HepG2 (cell line): ENCODE measurements around the gene HEXIM1. TPM values are rescaled to one million over a fixed set of nuclear protein-coding genes. Genes with fewer than 3 reads are reported as not detected.

ENCODE experiments used
- ATAC-seq: fragments of 200-7000 bp; cut with Tn5 transposase; 3 replicates; pipeline ENCODE4 v1.9.1; 2020; ENCODE audit warnings: mild to moderate bottlenecking, moderate library complexity
- BruUV-seq: library from RNA; stranded (reverse); fragments of 400-500 nt; replicated peaks from 2 replicates; lab custom pipeline; 2021; lab: Mats Ljungman, UMichigan
- CTCF ChIA-PET: fragments of 300-600 bp; formaldehyde crosslinking; extraction: SDS; loops from one replicate; lab custom pipeline; 2021; ENCODE audit warnings: low total read pairs, inconsistent platforms, low intra/inter-chr PET ratio; lab: Yijun Ruan, JAX
- POLR2A ChIA-PET: fragments of 350-600 bp; sonication (Branson Sonifier 250); formaldehyde crosslinking; loops from one replicate; lab custom pipeline; 2020; ENCODE audit warnings: antibody characterized with exemption, inconsistent platforms; lab: Yijun Ruan, JAX
- DNase-seq: peaks from one replicate; pipeline ENCODE4 v3.0.0-alpha.2; 2015; ENCODE audit warnings: low spot score
- FAIRE-seq: peaks from 3 replicates; lab custom pipeline; 2011; peaks lifted over from hg19 to GRCh38; lab: Jason Lieb, UNC
- H2AFZ ChIP-seq: one replicate; pipeline ENCODE4 v1.6.1; 2011; ENCODE audit warnings: low read length, inconsistent platforms
- H3K27ac ChIP-seq: fragments of 300-600 bp; 3 replicates; pipeline ENCODE4 v1.8.0; 2011; ENCODE audit warnings: mixed run types, mild to moderate bottlenecking, mixed read lengths, low read length, inconsistent platforms; ENCODE audit not compliant: insufficient read depth; ENCODE audit errors: extremely low read length
- H3K27me3 ChIP-seq, 2 experiments: fragments of 200-600 bp in 1 of 2; 2 replicates in 1 of 2; 3 replicates in 1 of 2; pipeline versions ENCODE4 v1.6.0 to v1.8.0; 2011; ENCODE audit warnings: low read length in 2 of 2, mild to moderate bottlenecking in 2 of 2, moderate library complexity in 2 of 2, inconsistent platforms in 1 of 2; ENCODE audit not compliant: insufficient read depth in 2 of 2, control insufficient read depth in 1 of 2
- H3K36me3 ChIP-seq, 2 experiments: fragments of 200-600 bp in 1 of 2; replicated peaks in 1 of 2; 2 replicates in 1 of 2; 3 replicates in 1 of 2; pipeline versions ENCODE4 v1.5.1 to v1.8.0; 2011; ENCODE audit warnings: low read length in 2 of 2, inconsistent platforms in 1 of 2; ENCODE audit not compliant: insufficient read depth in 2 of 2, control insufficient read depth in 1 of 2
- H3K4me1 ChIP-seq: 2 replicates; pipeline ENCODE4 v1.5.1; 2012; ENCODE audit warnings: low read length, inconsistent platforms; ENCODE audit not compliant: insufficient read depth
- H3K4me2 ChIP-seq: 2 replicates; pipeline ENCODE4 v1.6.0; 2011; ENCODE audit warnings: low read depth, low read length, inconsistent platforms
- H3K4me3 ChIP-seq, 3 experiments: fragments of 200-600 bp in 1 of 3; sonication (generic), shearing (Covaris generic) in 1 of 3; replicated peaks in 1 of 3; 2 replicates each; pipeline ENCODE4 v1.5.1; 2011 to 2016; ENCODE audit warnings: low read length in 3 of 3, inconsistent platforms in 2 of 3, low read depth in 2 of 3, mild to moderate bottlenecking in 2 of 3, control low read depth in 1 of 3, mixed read lengths in 1 of 3; ENCODE audit not compliant: insufficient read depth in 1 of 3
- H3K79me2 ChIP-seq: one replicate; pipeline ENCODE4 v1.6.1; 2011; ENCODE audit warnings: low read length, inconsistent platforms; ENCODE audit not compliant: insufficient read depth
- H3K9ac ChIP-seq: 2 replicates; pipeline ENCODE4 v1.6.0; 2011; ENCODE audit warnings: mild to moderate bottlenecking, low read depth, low read length, inconsistent platforms; ENCODE audit not compliant: insufficient read depth
- H3K9me3 ChIP-seq: 2 replicates; pipeline ENCODE4 v1.5.1; 2012; ENCODE audit warnings: mild to moderate bottlenecking, low read length
- H4K20me1 ChIP-seq: 2 replicates; pipeline ENCODE4 v1.6.0; 2011; ENCODE audit warnings: inconsistent platforms, mild to moderate bottlenecking, low read length, moderate library complexity; ENCODE audit not compliant: insufficient read depth
- AGO2 ChIP-seq: fragments of 200-400 bp; formaldehyde crosslinking; optimal IDR thresholded peaks from 2 replicates; pipeline ENCODE3; 2017; ENCODE audit warnings: mild to moderate bottlenecking, low read depth, low read length, moderate library complexity
- AHR ChIP-seq: IDR thresholded peaks from 2 replicates; pipeline ENCODE4 v1.6.1; 2018; ENCODE audit warnings: missing genetic modification reagents, missing compliant biosample characterization
- FOXA1 ChIP-seq, 2 experiments: fragments of 450-650 bp in 1 of 2; sonication (generic) in 1 of 2; formaldehyde crosslinking in 1 of 2; IDR thresholded peaks; 2 replicates each; pipeline versions ENCODE4 v1.4.0 to v1.6.1; 2016 to 2020; ENCODE audit warnings: missing genetic modification reagents in 1 of 2
- HMG20A ChIP-seq: IDR thresholded peaks from 2 replicates; pipeline ENCODE4 v1.6.1; 2016; ENCODE audit warnings: borderline replicate concordance
- HNRNPL ChIP-seq: fragments of 200-400 bp; formaldehyde crosslinking; IDR thresholded peaks from 2 replicates; pipeline ENCODE4 v1.6.1; 2017; ENCODE audit warnings: mild to moderate bottlenecking, low read depth, low read length
- HNRNPUL1 ChIP-seq: fragments of 200-400 bp; formaldehyde crosslinking; IDR thresholded peaks from 2 replicates; pipeline ENCODE4 v1.6.1; 2017; ENCODE audit warnings: low read depth, mild to moderate bottlenecking, low read length, moderate library complexity
- JUN ChIP-seq: sonication (generic); formaldehyde crosslinking; IDR thresholded peaks from 2 replicates; pipeline ENCODE4 v1.4.0; 2020; ENCODE audit warnings: mild to moderate bottlenecking, missing genetic modification reagents
- KAT2B ChIP-seq: fragments of 150-350 bp; IDR thresholded peaks from 2 replicates; pipeline ENCODE4 v1.6.1; 2014; ENCODE audit warnings: low read depth, low read length, borderline replicate concordance
- KLF13 ChIP-seq: sonication (generic); formaldehyde crosslinking; IDR thresholded peaks from 2 replicates; pipeline ENCODE4 v1.4.0; 2020; ENCODE audit warnings: mild to moderate bottlenecking, missing genetic modification reagents
- LRRFIP1 ChIP-seq: sonication (generic); formaldehyde crosslinking; conservative IDR thresholded peaks from 2 replicates; pipeline ENCODE4 v1.4.0; 2020; ENCODE audit warnings: missing genetic modification reagents
- MAFG ChIP-seq: sonication (generic); formaldehyde crosslinking; IDR thresholded peaks from 2 replicates; pipeline ENCODE4 v1.5.1; 2020; ENCODE audit warnings: mild to moderate bottlenecking, missing genetic modification reagents
- POLR2G ChIP-seq: fragments of 200-400 bp; formaldehyde crosslinking; IDR thresholded peaks from 2 replicates; pipeline ENCODE4 v1.6.1; 2018; ENCODE audit warnings: mild to moderate bottlenecking, low read depth, low read length, moderate library complexity
- REPIN1 ChIP-seq: sonication (generic); formaldehyde crosslinking; IDR thresholded peaks from 2 replicates; pipeline ENCODE4 v1.8.0; 2022; ENCODE audit warnings: missing genetic modification reagents, low read depth, mild to moderate bottlenecking, borderline replicate concordance
- ZFY ChIP-seq: sonication (generic); formaldehyde crosslinking; IDR thresholded peaks from 2 replicates; pipeline ENCODE4 v1.4.0; 2020; ENCODE audit warnings: missing genetic modification reagents
- ZNF367 ChIP-seq: sonication (generic); formaldehyde crosslinking; IDR thresholded peaks from 2 replicates; pipeline ENCODE4 v1.4.0; 2020; ENCODE audit warnings: missing genetic modification reagents, borderline replicate concordance
- ZNF530 ChIP-seq: sonication (generic); formaldehyde crosslinking; IDR thresholded peaks from 2 replicates; pipeline ENCODE4 v1.5.0; 2020; ENCODE audit warnings: low read depth, mild to moderate bottlenecking, missing genetic modification reagents
- WGBS: methylation state at CpG from one replicate; pipeline ENCODE4 v1.1.6; 2017; ENCODE audit warnings: low lambda C conversion rate; 5-methylcytosine and 5-hydroxymethylcytosine counted together
- in situ Hi-C: cut with HindIII; loops from 2 replicates; pipeline ENCODE4 v1.10.0; 2017; ENCODE audit warnings: low pct_unique_long_range_greater_than_20kb; ENCODE audit not compliant: extremely low pct_ligation_motif_present
- intact Hi-C: fragments of 100-400 bp; cut with micrococcal nuclease; formaldehyde crosslinking; loops from one replicate; pipeline ENCODE4 v1.10.0; 2022; ENCODE audit not compliant: unreplicated experiment
- polyA plus RNA-seq, 8 experiments: library from polyadenylated mRNA; depleted of rRNA in 3 of 8; stranded (reverse) in 7 of 8; unstranded in 1 of 8; fragments of >200 nt; fragmentation: Illumina TruSeq in 4 of 8; extraction: Trizol in 4 of 8; gene quantifications; 2 replicates each; pipeline versions ENCODE4 v1.2.1 to v1.2.3, GENCODE V29; 2011 to 2016; ENCODE audit warnings: low read depth in 4 of 8, missing spikeins in 1 of 8, mixed read lengths in 1 of 8; ENCODE audit not compliant: insufficient read depth in 1 of 8
- total RNA-seq, 5 experiments: library from RNA; depleted of rRNA; stranded (reverse); fragments of >200 nt; fragmentation: Illumina TruSeq; extraction: Trizol; gene quantifications; 2 replicates each; pipeline ENCODE4 v1.2.3, GENCODE V29; 2016; ENCODE audit warnings: low read depth in 1 of 5
- TF ChIP-seq, protein P1 (sequence below): sonication (generic); formaldehyde crosslinking; IDR thresholded peaks from 2 replicates; pipeline ENCODE4 v1.9.0; 2021; ENCODE audit warnings: missing genetic modification reagents, borderline replicate concordance

The HEXIM1 gene
- total and polyA plus RNA-seq, 2 of the 13 experiments (the other 11 are each of a cell fraction or from before 2014, with no cell fraction given) = 10.5 to 16.6 TPM

- POLR2A ChIA-PET = interaction anchor here (3.3 to 7.1 kb wide), 2 partner anchors 12 to 24 kb away, joined by 48 to 217 read pairs; partner anchors contain the start of genes HEXIM1 and HEXIM2
- CTCF ChIA-PET = no interaction called here
- H3K27ac ChIP-seq = no peak overlapping the region
- TF ChIP-seq KLF13 (CRISPR knock-in tag) (no peak), HMG20A (CRISPR knock-in tag) (no peak), HNRNPUL1 (no peak), REPIN1 (CRISPR knock-in tag) (no peak), HNRNPL (0 out of 2 replicates have a peak, but pooled peaks have one; percentile 22), FOXA1 (IDR thresholded peaks at IDR 0.05) (no peak), FOXA1 (CRISPR knock-in tag; IDR thresholded peaks at IDR 0.05) (no peak), ZNF530 (no peak), LRRFIP1 (CRISPR knock-in tag) (no peak), JUN (CRISPR knock-in tag) (0 out of 2 replicates have a peak, but pooled peaks have one; percentile 35), POLR2G (no peak), AHR (no peak), ZFY (CRISPR knock-in tag) (0 out of 2 replicates have a peak, but pooled peaks have one; percentile 12), MAFG (no peak), AGO2 (peak; percentile 24), ZNF367 (CRISPR knock-in tag) (no peak), KAT2B (no peak)
- TF ChIP-seq, protein P1, sequence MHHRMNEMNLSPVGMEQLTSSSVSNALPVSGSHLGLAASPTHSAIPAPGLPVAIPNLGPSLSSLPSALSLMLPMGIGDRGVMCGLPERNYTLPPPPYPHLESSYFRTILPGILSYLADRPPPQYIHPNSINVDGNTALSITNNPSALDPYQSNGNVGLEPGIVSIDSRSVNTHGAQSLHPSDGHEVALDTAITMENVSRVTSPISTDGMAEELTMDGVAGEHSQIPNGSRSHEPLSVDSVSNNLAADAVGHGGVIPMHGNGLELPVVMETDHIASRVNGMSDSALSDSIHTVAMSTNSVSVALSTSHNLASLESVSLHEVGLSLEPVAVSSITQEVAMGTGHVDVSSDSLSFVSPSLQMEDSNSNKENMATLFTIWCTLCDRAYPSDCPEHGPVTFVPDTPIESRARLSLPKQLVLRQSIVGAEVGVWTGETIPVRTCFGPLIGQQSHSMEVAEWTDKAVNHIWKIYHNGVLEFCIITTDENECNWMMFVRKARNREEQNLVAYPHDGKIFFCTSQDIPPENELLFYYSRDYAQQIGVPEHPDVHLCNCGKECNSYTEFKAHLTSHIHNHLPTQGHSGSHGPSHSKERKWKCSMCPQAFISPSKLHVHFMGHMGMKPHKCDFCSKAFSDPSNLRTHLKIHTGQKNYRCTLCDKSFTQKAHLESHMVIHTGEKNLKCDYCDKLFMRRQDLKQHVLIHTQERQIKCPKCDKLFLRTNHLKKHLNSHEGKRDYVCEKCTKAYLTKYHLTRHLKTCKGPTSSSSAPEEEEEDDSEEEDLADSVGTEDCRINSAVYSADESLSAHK (CRISPR knock-in tag) = no peak
Observed at GRCh38 chr17:45137561-45138305, 10.5 kb upstream of the HEXIM1 start.

More at GRCh38 chr17:45137561-45138305, 10.5 kb upstream of the HEXIM1 start:
- no peak for FAIRE-seq
- Histone ChIP-seq H3K36me3 (peaks cover 2 to 5% of the 10 kb centered on the region in 2 experiments; a peak in 4 of 5 replicates), H2AFZ (no peak overlapping the region), H3K4me2 (no peak overlapping the region), H3K9ac (no peak overlapping the region), H3K9me3 (no peaks in the 10 kb centered on the region), H3K4me1 (peaks cover 28% of the 10 kb centered on the region), H3K4me3 (no peak overlapping the region), H4K20me1 (no peaks in the 10 kb centered on the region), H3K27me3 (no peaks in the 10 kb centered on the region), H3K79me2 (peaks cover 16% of the 10 kb centered on the region)
- ATAC-seq = no peak
- in situ Hi-C loops = loop anchor here (10.0 kb wide), 1 partner anchor 237 kb away; no protein-coding TSS in a partner anchor
- BruUV-seq = no TSS peak
- intact Hi-C loops = loop anchor here (5.0 kb wide), 1 partner anchor 95 kb away; no protein-coding TSS in a partner anchor
- WGBS = 94% methylated on average over 10 of the region's 11 CpGs
- DNase-seq = no peak
